HG03558 (cell line): Measurements from ENCODE around the gene NGEF.

ENCODE experiments used
- ATAC-seq: cut with Tn5 transposase; IDR thresholded peaks from one replicate; pipeline ENCODE4 v1.9.1; 2021; ENCODE audit warnings: moderate number of reproducible peaks; ENCODE audit not compliant: unreplicated experiment; ENCODE audit errors: extremely low read depth

The NGEF gene

DNA sequence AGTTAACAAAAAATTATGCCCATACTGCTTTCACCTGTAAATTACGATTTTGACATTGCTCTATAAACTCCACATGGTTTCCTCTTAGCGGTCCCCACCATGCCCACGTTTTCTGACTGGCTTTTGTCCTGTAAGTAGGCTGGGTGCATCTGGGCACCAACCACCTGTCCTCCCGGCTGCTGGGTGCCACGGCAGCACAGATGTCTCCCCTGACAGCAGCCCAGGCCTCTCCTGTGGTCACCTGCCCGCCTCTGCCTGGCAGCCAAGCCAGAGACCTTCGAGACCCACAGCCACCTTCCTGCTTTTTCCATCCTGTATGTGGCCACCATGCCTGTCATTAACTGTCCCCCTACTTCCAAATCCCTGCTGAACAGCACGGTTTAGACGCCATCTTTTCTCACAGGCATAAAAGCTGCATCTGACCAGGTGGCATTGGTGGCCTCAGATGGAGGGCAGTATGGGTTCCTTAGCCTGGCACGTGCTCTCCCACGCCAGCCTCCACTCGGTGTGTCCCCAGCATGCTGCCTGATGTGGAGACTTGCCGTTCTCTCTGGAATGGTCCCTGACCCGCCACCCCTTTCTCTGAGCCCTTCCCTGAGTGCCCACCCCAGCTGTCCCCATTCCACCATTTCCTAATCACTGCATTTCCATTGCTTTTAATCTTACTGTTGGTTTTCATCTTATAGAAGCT is 124.1 kb downstream of the NGEF start:
- ATAC-seq: no peak

GRCh38 chr2:232888099-232888836 is 124.8 kb downstream of the NGEF start:
- no peak for ATAC-seq

- no peak for ATAC-seq
Measured at GRCh38 chr2:232887171-232887850, 125.7 kb downstream of the NGEF start.

GRCh38 chr2:232886632-232887031 is 126.4 kb downstream of the NGEF start:
- no peak for ATAC-seq

GRCh38 chr2:232886176-232886575 is 126.9 kb downstream of the NGEF start:
- no peak for ATAC-seq

DNA sequence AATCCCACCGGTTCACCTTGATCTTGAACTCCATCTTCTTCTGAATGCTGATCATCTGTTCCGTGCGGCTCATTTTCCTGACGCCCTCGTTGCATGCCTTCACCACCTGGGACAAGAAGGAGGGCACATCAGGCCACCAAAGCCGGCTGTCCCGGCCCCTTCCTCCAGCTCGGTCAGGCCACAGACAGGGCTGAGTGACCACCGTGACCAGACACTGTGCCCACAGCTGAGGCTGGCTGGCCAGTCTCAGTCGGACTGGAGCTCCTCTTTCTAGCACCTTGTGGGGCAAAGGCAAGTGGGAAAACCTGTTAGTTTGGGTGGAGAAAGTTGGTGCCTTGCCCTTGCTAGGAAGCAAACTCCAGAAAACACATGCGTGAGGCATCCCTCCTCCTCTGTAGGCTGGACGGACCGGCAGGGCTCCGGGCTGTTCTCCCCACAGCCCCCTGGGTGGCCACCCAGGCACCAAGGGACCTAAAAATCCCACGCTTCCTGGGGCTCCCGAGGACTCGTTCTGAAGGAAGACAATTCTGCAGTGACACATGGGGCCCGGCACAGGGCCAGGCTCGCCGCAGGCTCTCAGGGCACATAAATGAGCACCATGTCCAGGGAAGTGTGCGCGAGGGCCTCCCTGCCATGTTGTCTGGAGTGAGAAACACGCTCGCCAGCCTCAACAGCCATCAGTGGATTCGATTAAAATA is 127.6 kb downstream of the NGEF start:
- ATAC-seq: no peak

- ATAC-seq: no peak
Measured at GRCh38 chr2:232884549-232885263, 128.3 kb downstream of the NGEF start.

GRCh38 chr2:232884001-232884421 is 129.0 kb downstream of the NGEF start:
- ATAC-seq: no peak

GRCh38 chr2:232883116-232883721 is 129.8 kb downstream of the NGEF start:
- ATAC-seq: no peak

DNA sequence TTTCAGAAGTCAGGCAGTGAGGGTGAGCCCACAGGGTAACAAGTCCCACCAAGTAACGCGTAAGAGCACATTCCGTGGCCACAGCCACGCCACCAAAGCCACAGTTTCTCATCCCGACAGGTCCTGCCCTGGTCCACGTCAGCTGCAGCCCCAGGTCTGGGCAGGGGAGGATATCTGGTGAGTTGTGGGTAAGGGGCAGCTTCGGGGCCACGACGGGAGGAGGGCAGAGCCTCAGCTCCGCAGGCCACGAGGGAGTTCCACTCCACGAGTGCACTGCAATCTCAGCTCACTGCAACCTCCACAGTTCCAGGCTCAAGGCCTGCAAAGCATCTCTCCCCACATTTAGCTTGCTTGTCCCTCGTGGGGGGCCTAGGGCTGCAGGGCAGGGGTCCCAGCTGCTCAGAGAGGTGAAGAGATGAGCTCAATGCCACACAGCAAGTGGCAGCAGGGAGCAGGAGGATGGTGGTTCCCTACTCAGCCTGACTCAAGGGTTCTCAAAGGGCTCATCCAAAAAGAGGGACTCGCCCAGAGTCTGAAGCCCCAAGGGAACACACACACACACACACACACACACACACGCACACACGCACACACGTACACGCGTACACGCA is 130.4 kb downstream of the NGEF start:
- no peak for ATAC-seq

DNA sequence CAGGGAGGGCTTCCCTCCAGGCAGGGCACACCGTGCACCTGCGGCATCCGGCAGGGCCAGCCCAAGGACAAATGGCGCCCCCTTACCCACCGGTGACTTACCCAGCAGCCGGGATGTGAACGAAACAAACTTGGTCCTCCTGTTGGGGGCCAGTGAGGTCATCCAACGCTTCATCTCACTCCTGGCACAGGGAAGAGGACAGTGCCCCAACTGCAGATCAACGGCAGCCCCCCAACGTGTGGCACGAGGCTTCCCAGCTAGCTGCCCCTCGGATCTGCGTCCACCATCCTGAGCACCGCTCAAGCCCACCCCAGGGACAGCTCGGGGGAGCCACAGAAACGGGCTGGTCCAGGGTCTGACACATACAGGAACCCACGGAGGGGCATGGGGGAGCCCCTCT is 131.0 kb downstream of the NGEF start:
- ATAC-seq: no peak

GRCh38 chr2:232880764-232881351 is 132.2 kb downstream of the NGEF start:
- no peak for ATAC-seq

DNA sequence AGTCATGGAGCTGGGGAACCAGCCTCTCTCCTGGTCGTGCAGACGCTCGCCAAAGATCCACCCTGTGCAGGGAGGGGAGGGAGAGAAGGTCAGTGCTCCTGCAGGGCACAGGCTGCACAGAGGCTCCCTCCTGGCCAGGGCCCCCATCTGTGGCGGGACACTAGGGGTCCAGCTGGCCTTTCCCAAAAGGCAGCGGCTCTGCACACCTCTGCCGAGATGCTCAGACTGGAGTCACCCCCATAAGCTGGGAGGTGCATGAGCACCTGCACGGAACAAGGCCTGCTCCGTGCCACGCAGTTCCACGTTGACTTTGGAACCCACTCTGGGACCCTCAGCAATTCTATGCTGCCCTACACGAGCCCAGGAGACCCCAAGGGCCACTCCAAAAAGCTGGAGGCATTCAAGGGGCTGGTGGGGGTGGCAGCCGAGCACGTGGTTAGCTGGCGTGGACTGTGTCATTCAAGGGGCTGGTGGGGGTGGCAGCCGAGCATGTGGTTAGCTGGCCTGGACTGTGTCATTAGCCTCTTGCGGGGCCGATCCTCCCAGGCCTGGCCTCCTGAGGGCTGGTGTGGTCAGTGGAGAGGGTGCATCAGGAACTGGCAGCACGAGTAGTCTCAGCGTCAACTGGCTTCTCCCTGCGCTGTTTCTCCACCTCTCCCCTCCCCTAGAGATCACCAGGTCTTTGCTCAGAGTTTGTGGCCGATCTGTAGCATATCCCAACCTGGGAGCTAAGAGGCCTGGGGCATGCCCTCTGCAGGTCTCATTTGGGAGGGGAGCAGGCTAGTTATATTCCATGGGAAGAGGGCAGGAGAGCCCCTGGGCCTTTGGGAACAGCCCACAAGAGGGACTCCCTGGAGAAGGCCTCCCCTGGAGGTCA is 133.2 kb downstream of the NGEF start:
- ATAC-seq: no peak

DNA sequence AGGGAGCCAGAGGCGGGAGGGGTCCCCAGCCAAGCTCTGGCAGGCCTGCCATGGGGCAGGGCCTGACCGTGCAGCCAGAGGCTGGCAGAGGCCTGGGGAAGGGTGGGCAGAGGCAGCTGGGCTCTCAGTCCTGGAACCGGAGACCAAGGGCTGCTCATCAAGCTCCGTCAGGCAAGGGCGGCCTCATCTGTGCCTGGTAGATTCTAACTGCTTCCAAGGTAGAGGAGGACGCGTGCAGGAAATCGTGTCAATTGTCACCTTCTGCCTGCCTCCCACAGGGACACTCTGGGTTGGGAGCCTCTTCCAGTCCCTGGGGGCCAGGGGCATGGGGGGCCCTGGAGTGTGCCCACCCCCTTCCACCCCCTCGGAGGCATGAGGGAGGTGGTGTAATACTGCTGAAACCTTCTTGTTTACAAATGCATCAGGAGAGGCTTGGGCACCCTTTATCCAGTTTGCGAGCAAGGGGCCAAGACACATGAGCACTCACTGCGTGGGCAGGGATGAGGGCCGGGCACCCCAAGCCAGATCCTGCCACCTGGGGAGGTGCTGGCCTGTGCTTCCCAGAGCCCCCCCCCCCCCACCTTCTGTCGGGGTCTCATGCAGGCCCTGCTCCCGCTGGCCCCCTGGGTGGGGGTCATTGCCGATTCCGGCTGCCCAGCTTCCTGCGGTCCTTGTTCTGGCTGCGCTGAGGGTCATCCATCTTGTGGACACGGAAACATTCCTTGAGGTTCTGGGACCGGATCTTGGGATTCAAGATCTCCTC is 134.0 kb downstream of the NGEF start:
- no peak for ATAC-seq

- ATAC-seq: no peak
Measured at GRCh38 chr2:232877940-232878511, 135.0 kb downstream of the NGEF start.

DNA sequence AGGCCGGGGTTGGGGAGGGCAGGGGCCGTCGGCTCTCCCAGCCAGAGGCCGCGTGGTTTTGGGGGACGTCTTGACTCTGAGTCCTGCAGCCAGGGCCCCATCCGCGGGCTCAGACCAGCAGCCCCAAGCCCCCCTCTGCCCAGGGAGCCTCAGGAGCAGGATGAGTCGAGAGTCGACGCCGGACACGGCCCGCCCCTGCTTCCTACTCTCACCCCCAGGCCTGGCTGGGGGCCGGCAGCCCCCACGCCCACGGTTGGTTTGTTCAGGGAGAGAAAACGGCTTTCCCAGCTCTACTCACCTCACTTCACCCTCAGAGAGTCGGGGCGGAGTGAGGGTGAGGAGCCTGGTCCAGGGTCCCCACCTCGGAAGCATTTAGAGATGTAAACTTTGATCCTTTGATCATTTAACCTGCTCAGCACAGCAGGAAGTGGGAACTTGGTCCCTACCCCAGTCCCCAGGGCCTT is 136.0 kb downstream of the NGEF start:
- ATAC-seq: no peak
